GM12873 (cell line): Measurements from ENCODE around the gene ZNF385A.

Experiments
- TF ChIP-seq, protein P1 (sequence below): IDR thresholded peaks from 2 replicates; pipeline ENCODE4 v1.5.1; 2012; ENCODE audit warnings: low read depth, mild to moderate bottlenecking, moderate library complexity, low read length, control low read depth; ENCODE audit not compliant: insufficient read depth; ENCODE audit errors: missing control alignments

The ZNF385A gene, protein sequence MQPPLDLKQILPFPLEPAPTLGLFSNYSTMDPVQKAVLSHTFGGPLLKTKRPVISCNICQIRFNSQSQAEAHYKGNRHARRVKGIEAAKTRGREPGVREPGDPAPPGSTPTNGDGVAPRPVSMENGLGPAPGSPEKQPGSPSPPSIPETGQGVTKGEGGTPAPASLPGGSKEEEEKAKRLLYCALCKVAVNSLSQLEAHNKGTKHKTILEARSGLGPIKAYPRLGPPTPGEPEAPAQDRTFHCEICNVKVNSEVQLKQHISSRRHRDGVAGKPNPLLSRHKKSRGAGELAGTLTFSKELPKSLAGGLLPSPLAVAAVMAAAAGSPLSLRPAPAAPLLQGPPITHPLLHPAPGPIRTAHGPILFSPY

GRCh38 chr12:54384591-54385041 lies at the start of gene ZNF385A:
Gene ZNF385A, minus strand, starts transcription at chr12:54384733. Its CDS starts 219 bp downstream, at chr12:54384514.
- TF ChIP-seq, protein P1, sequence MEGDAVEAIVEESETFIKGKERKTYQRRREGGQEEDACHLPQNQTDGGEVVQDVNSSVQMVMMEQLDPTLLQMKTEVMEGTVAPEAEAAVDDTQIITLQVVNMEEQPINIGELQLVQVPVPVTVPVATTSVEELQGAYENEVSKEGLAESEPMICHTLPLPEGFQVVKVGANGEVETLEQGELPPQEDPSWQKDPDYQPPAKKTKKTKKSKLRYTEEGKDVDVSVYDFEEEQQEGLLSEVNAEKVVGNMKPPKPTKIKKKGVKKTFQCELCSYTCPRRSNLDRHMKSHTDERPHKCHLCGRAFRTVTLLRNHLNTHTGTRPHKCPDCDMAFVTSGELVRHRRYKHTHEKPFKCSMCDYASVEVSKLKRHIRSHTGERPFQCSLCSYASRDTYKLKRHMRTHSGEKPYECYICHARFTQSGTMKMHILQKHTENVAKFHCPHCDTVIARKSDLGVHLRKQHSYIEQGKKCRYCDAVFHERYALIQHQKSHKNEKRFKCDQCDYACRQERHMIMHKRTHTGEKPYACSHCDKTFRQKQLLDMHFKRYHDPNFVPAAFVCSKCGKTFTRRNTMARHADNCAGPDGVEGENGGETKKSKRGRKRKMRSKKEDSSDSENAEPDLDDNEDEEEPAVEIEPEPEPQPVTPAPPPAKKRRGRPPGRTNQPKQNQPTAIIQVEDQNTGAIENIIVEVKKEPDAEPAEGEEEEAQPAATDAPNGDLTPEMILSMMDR, result no peak

DNA sequence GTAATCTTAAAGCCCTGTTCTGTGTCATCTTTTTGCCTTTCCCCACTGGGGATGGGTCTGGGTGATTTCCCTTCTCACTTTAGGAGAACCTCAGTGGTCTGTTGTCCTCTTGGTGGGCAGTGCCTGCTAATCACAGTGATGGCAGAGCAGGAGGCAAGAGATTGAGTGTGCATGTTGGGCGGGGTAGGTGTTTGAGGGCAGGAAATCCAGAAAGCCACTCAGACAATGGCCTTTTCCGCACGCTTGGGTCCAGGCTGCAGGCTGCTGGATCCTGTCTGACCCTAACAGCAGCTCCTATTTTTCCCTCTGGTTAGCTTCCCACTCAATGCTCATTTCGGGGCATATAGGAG lies 48.3 kb upstream of the ZNF385A start:
- TF ChIP-seq, protein P1, result no peak

DNA sequence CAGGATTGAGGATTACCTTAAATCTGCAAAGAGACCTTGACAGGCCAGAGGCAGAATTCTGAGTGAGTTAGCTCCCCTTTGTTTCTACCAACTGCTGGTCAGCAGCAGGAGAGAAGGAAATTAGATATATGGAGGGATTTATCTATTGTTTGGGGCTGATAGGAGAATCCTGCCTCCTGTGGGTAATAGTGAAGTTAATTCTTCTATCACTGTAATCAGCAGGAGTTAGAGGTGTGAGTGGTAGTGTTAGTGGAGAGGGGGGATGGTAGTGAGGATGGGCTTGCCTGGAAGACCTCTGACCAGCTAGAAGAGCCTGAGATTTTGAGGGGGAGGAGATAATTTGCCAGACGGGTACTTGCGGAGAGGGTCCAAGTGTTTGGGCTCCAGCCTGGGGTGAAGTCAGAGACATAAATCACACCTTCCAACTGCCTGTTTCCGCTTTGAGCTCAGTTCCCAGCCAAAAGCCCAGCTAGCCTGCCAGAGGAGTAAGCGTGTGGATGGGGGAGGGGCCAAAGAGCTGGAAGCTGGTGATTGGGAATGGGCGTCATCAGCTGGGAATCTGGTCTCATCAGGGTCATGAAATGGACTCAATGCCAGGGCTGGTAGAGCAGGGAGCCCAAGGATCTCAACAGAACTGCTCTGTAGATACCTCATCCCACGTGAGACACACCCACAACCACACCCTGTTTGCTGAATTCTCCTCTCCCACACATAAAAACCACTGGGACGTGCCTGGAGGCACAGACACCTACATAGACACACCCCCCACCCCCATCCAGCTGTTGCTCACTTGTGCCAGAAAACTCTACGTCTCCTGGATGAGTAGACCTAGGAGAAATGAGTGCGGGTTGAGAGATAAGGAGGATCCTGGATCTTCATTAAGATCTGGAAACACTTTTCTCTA lies 47.6 kb upstream of the ZNF385A start:
- TF ChIP-seq, protein P1, result no peak

DNA sequence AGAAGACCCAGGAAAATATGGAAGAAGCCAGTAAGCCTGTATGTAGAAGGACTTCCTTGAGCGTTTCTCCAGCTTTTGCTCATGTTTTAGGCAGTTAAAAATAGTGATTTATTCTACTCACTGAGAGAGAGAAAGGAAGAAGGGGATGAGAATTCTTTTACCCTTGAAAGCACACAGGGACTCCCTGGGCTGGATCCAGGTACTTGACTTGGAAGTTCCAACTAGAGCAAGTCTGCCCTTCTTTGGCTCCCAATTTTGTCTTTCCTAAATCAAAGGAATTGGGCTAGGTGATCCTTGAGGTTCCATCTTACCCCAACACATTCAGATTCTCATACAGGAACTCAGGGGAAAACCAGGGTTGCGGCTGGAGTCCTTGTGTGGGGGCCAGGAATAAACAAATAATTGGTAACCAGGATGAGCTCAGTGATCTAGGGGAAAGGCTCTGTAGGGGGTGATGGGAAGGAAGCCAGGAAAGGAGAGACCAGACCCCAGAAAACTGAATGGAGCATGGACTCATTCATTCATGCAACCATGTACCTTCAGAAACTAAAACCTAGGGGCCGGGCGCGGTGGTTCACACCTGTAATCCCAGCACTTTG lies 46.0 kb upstream of the ZNF385A start:
- TF ChIP-seq, protein P1, result no peak

DNA sequence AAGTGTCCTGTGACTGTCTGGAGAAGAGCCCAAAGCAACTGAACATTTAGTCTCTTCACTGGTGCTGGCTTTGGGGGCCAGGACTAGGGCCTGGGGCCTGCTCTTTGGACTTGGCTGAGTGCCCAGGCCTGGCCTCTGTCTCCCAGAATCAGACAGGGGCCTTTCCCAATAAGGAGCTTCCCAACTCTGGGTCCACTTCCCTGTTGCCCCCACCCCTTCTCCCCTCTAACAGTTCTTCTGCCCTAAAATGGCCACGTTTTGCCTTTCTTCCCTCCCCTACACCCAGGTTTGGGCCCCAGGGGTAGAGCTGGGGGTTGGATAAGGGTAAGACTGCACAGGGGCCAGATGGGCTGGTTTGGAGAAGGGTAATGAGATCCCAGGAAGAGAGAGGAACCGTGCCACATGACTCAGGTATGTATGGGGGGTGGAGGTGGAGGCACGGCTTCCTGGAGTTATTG lies 44.5 kb upstream of the ZNF385A start:
- TF ChIP-seq, protein P1, result no peak

GRCh38 chr12:54428050-54429013 lies 43.8 kb upstream of the ZNF385A start:
- TF ChIP-seq, protein P1, result no peak
